Measurements from ENCODE around the gene GRAMD2B. TPM values are rescaled to one million over a fixed set of nuclear protein-coding genes. Genes with fewer than 3 reads are reported as not detected.

GRAMD2B gene
- total and polyA plus RNA-seq, 2 of the 8 experiments (the other 6 are each of a cell fraction or from before 2014, with no cell fraction given) = 6.4 to 9.4 TPM

DNA sequence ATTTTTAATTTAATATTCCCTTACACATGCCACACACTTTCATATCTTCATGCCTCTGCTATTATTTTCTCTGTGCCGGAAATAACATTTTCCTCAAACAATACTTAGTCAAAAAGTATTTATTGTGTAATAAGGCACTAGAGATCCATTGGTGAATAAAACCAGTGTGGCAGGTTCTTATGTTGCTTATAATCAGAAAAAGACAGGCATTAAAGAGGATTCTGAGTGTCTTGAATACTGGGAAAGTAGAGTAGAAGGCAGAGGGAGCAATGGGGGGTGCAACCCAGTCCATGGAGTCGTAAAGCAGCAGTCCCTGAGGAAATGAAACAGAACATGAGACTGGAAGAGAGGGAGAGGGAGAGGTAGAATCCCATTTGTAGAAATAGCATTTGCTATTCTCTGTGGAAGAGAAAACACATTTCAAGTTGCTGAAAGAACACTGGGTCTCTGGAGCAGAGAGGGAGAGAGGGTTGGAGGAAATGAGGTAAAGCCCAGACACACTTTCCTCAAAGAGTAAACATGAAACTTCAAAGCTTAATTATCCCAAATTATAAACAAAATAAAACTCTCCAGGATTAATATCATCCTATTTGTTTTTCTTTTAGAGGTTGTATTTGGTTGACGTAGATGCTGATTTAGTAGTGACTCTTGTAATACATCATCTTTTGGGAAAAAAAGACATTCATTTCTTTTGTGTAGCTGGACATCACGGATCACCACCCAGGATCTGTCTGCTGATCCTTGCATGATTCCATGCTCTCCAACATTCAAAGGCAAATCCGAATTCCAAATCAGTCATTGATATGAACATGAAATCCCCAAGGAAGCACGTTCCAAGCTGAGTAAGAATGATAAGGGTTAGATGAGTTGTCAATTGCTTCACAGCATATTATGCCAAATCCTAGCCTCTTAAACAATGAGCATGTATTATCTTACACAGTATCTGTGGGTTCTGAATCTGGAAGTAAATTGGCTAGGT is 37.4 kb upstream of the GRAMD2B start:
- no peaks in the 10 kb centered on the region for H3K79me2 ChIP-seq (ENCODE audit: control insufficient read depth in 1 of 2, insufficient read depth in 2 of 2, low read length in 2 of 2)
- H2BK120ac ChIP-seq (replicated peaks; ENCODE audit: low read depth, low read length) = no peak overlapping the region
- H3K4me1 ChIP-seq (replicated peaks in 1 of 4; ENCODE audit: control insufficient read depth in 3 of 4, insufficient read depth in 4 of 4, low read length in 3 of 4) = no peaks in the 10 kb centered on the region; a peak in 1 of 7 replicates
- H3K27ac ChIP-seq (ENCODE audit: low read depth, low read length) = no peak overlapping the region
- no peaks in the 10 kb centered on the region for H3K23me2 ChIP-seq (ENCODE audit: low read depth, low read length)
- 82% methylated on average over 6 of the region's 6 CpGs; no CpG with 5 or more reads in 1 of the 2 experiments for WGBS, 2 experiments (ENCODE audit: extremely low coverage in 1 of 2, insufficient coverage in 1 of 2, insufficient read length in 1 of 2, insufficient replicate concordance in 2 of 2, low coverage in 1 of 2, low lambda C conversion rate in 2 of 2, missing lambda C conversion rate in 1 of 2)
- no peak overlapping the region for H3K4me2 ChIP-seq (ENCODE audit: insufficient read depth in 1 of 2, low read depth in 2 of 2, low read length in 2 of 2)
- no peak overlapping the region for H4K8ac ChIP-seq (ENCODE audit: extremely low read depth, insufficient read depth, low read length)
- no peak overlapping the region for H4K5ac ChIP-seq (ENCODE audit: insufficient read length, low read depth, low read length)
- H3K23ac ChIP-seq (ENCODE audit: insufficient read length) = no peak overlapping the region
- FAIRE-seq (no peak), DNase-seq (ENCODE audit: low read depth in 1 of 2, low spot score in 2 of 2) (no peak)
- no peak overlapping the region for H2BK15ac ChIP-seq (ENCODE audit: low read length)
- H3K9me3 ChIP-seq (ENCODE audit: insufficient read depth in 2 of 2, low read depth in 1 of 2, low read length in 1 of 2) = no peaks in the 10 kb centered on the region
- no peak overlapping the region for H2BK5ac ChIP-seq (ENCODE audit: low read depth, low read length)
- no peak overlapping the region for H3K9ac ChIP-seq (replicated peaks in 1 of 4; ENCODE audit: extremely low read depth in 1 of 4, low read depth in 3 of 4, low read length in 3 of 4)
- no peak overlapping the region for H3K18ac ChIP-seq (ENCODE audit: extremely low read depth, low read length)
- no peak overlapping the region for H3K14ac ChIP-seq (ENCODE audit: insufficient read length)
- no peak overlapping the region for H3K4me3 ChIP-seq (ENCODE audit: extremely low read depth in 1 of 4, insufficient read depth in 2 of 4, low read depth in 3 of 4, low read length in 4 of 4)
- ChIA-PET CTCF (ENCODE audit: partially characterized antibody) (interaction anchor here (1.0 to 1.5 kb wide), 8 partner anchors 8 to 116 kb away, joined by 3 to 6 read pairs (median 4); no protein-coding TSS in a partner anchor), POLR2A (ENCODE audit: partially characterized antibody) (no interaction called here)
- H4K91ac ChIP-seq (replicated peaks; ENCODE audit: insufficient read length, low read length) = no peak overlapping the region
- peak overlapping the region; percentile 89 for H2AFZ ChIP-seq (ENCODE audit: low read length)
- H4K20me1 ChIP-seq (replicated peaks in 1 of 2; ENCODE audit: control insufficient read depth in 1 of 2, insufficient read depth in 2 of 2, low read length in 2 of 2) = no peaks in the 10 kb centered on the region
- no peak overlapping the region for H2BK12ac ChIP-seq (ENCODE audit: low read depth, low read length)
- H3K56ac ChIP-seq (replicated peaks; ENCODE audit: insufficient read length, low read depth, low read length) = no peak overlapping the region
- H3K27me3 ChIP-seq (replicated peaks in 1 of 4; ENCODE audit: control insufficient read depth in 3 of 4, extremely low read depth in 1 of 4, insufficient read depth in 3 of 4, low read length in 3 of 4) = no peaks in the 10 kb centered on the region
- H3K36me3 ChIP-seq (ENCODE audit: control insufficient read depth in 2 of 4, insufficient read depth in 4 of 4, low read length in 3 of 4) = no peaks in the 10 kb centered on the region
- H2AK5ac ChIP-seq (ENCODE audit: low read depth, low read length) = no peak overlapping the region
- no peak overlapping the region for H2BK20ac ChIP-seq (ENCODE audit: low read length)
- no peaks in the 10 kb centered on the region for H3K79me1 ChIP-seq (ENCODE audit: low read depth, low read length)
- no peak overlapping the region for H3K4ac ChIP-seq (replicated peaks; ENCODE audit: insufficient read length, low read depth, low read length)
- TF ChIP-seq JUND (IDR thresholded peaks at IDR 0.05; ENCODE audit: low read length) (no peak), EP300 (IDR thresholded peaks at IDR 0.05; ENCODE audit: borderline replicate concordance in 1 of 2, low read depth in 2 of 2, low read length in 2 of 2) (no peak), SUZ12 (IDR thresholded peaks at IDR 0.05; ENCODE audit: low read length) (no peak), POLR2A (IDR thresholded peaks at IDR 0.05; ENCODE audit: control extremely low read depth in 1 of 2, low read depth in 2 of 2, low read length in 2 of 2) (no peak), SAP30 (IDR thresholded peaks at IDR 0.05; ENCODE audit: insufficient read depth, insufficient replicate concordance, low read length) (no peak), CREB1 (IDR thresholded peaks at IDR 0.05) (no peak)
- TF ChIP-seq, protein P1, sequence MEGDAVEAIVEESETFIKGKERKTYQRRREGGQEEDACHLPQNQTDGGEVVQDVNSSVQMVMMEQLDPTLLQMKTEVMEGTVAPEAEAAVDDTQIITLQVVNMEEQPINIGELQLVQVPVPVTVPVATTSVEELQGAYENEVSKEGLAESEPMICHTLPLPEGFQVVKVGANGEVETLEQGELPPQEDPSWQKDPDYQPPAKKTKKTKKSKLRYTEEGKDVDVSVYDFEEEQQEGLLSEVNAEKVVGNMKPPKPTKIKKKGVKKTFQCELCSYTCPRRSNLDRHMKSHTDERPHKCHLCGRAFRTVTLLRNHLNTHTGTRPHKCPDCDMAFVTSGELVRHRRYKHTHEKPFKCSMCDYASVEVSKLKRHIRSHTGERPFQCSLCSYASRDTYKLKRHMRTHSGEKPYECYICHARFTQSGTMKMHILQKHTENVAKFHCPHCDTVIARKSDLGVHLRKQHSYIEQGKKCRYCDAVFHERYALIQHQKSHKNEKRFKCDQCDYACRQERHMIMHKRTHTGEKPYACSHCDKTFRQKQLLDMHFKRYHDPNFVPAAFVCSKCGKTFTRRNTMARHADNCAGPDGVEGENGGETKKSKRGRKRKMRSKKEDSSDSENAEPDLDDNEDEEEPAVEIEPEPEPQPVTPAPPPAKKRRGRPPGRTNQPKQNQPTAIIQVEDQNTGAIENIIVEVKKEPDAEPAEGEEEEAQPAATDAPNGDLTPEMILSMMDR (IDR thresholded peaks at IDR 0.05; ENCODE audit: control extremely low read depth in 1 of 3, insufficient read depth in 1 of 3, low read depth in 1 of 3, low read length in 3 of 3) = no peak
- TF ChIP-seq, protein P2, sequence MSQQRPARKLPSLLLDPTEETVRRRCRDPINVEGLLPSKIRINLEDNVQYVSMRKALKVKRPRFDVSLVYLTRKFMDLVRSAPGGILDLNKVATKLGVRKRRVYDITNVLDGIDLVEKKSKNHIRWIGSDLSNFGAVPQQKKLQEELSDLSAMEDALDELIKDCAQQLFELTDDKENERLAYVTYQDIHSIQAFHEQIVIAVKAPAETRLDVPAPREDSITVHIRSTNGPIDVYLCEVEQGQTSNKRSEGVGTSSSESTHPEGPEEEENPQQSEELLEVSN (IDR thresholded peaks at IDR 0.05) = no peak

Data from H1 (cell line).